Spleen (tissue), 7 donors: ENCODE measurements around the gene BBX.

Source experiments
- POLR2A ChIP-seq, 3 donors: fragments of 450-650 bp; IDR thresholded peaks; one replicate each; pipeline ENCODE4 v1.5.1; 2017; ENCODE audit warnings: antibody characterized with exemption in 3 of 3, mild to moderate bottlenecking in 1 of 3
- POLR2AphosphoS5 ChIP-seq, 3 donors: sonication (generic); formaldehyde crosslinking; IDR thresholded peaks; one replicate each; pipeline ENCODE4 v1.5.1; 2017; ENCODE audit warnings: antibody characterized with exemption in 3 of 3
- TF ChIP-seq, protein P1 (sequence below), 11 experiments: fragments of 200-600 bp in 7 of 11; fragments of 450-650 bp in 4 of 11; sonication (generic) in 4 of 11; IDR thresholded peaks in 8 of 11; conservative IDR thresholded peaks in 3 of 11; 1 replicate in 7 of 11; 2 replicates in 4 of 11; pipeline versions ENCODE4 v1.4.0 to v1.8.0; 2016 to 2021; ENCODE audit warnings: antibody characterized with exemption in 11 of 11, inconsistent platforms in 4 of 11, mild to moderate bottlenecking in 1 of 11
- donor health status: DM: no; HTN: no; CAD: no; lungs with moderate emphysema.
- donor health status: DM: no; HTN: no; CAD: no.
- donor health status: DM: no; HTN: no; CAD: no.

DNA sequence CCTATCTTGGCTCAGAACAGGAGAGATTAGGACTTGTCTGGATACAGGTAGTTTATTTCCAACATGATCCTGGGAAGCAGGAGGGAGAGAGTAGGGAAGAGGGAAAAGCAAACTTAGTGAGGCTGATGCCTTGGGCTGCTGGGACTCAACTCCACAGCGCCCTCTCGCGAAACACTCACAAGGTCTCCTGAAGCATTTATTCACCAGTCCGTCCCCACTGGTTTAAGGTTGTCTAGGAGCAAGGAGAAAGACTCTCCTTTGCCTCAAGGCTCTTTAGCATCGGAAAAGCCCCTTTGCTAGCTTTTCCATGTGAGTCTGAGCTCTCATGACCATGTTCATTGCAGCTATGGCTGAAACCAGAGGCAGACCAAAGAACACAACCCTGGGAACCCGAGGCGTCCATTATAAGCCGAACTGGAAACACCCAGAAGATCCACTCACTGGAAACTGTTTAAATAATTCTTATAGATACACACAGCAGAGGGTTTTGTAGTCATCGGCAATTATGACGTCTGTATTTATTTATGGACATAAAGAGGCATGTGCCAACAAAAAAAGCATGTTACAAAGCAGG, 323.6 kb downstream of the BBX start:
- no peak for TF ChIP-seq POLR2A (IDR thresholded peaks at IDR 0.05)
- TF ChIP-seq, protein P1, sequence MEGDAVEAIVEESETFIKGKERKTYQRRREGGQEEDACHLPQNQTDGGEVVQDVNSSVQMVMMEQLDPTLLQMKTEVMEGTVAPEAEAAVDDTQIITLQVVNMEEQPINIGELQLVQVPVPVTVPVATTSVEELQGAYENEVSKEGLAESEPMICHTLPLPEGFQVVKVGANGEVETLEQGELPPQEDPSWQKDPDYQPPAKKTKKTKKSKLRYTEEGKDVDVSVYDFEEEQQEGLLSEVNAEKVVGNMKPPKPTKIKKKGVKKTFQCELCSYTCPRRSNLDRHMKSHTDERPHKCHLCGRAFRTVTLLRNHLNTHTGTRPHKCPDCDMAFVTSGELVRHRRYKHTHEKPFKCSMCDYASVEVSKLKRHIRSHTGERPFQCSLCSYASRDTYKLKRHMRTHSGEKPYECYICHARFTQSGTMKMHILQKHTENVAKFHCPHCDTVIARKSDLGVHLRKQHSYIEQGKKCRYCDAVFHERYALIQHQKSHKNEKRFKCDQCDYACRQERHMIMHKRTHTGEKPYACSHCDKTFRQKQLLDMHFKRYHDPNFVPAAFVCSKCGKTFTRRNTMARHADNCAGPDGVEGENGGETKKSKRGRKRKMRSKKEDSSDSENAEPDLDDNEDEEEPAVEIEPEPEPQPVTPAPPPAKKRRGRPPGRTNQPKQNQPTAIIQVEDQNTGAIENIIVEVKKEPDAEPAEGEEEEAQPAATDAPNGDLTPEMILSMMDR (IDR thresholded peaks at IDR 0.05 in 8 of 11, conservative IDR thresholded peaks at IDR 0.05 in 3 of 11), result peak in 6 of 11 experiments; percentile 32 to 38 (median 35)
- no peak for TF ChIP-seq POLR2AphosphoS5 (IDR thresholded peaks at IDR 0.05)
